Measurements from ENCODE around the gene GSK3A.
A peak's percentile ranks its signal among the peaks of the same experiment; 100 is the strongest.

GSK3A gene

DNA sequence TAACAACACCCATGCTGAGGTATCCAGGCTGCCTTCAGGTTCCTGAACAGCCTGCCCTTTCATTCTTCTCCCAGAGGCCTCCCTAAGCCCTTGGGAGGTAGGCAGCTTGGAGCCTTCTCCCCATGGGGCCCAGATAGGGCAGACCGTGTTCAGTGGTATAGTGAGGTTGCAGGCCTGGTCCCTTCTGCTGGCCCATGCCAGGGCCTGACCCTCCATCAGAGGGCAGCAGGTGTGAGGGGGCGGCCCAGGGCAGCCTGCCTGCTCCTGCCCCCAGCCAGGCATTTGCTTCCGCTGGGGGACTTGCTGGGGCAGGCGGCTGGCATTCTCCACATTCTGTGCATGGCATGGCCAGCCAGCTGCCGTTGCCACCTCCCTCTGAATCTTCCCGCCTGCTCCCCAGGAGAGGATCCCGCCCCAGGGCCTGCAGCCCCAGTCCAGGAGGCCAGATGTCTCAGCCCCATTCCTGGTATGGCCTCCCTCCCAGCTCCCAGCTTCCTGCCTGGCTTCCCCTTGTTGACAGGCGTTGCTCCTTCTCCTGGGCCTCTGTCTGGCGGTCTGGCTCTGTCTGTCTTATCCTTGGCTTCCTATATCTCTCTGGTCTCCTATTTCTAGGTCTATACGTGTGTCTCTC is 35.5 kb upstream of the GSK3A start:
- H3K27ac ChIP-seq (ENCODE audit: poor library complexity, severe bottlenecking), result peak overlapping the region; percentile 97
- ATAC-seq (ENCODE audit: low read depth), result peak; percentile 47

DNA sequence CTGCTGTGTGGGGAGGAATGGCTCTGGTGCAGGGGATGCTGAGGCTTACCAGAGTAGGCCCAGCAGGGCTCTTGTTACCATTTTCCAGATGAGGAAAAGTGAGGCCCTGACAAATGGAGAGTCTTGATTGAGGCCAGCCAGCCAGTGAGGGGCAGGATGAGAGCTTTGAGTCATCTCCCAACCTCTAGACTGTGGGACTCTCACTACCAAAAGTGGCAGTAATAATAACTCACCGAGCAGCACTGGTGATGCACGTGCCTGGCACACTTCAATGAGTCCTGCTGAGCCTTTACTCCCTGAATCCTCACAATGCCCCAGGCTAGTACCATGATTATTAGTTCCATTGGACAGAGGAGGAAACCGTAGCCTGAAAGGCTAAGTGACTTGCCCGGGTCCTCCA is 34.4 kb upstream of the GSK3A start:
- Histone ChIP-seq H3K9me3 (ENCODE audit: severe bottlenecking) (no peaks in the 10 kb centered on the region), H3K36me3 (ENCODE audit: low read depth) (peaks cover 33% of the 10 kb centered on the region), H3K27me3 (ENCODE audit: insufficient read depth, poor library complexity, severe bottlenecking) (no peaks in the 10 kb centered on the region), H3K4me1 (ENCODE audit: insufficient read depth, poor library complexity, severe bottlenecking) (peaks cover 35% of the 10 kb centered on the region), H3K4me3 (ENCODE audit: severe bottlenecking) (no peak overlapping the region), H3K27ac (ENCODE audit: poor library complexity, severe bottlenecking) (peak overlapping the region; percentile 97)
- TF ChIP-seq, protein P1, sequence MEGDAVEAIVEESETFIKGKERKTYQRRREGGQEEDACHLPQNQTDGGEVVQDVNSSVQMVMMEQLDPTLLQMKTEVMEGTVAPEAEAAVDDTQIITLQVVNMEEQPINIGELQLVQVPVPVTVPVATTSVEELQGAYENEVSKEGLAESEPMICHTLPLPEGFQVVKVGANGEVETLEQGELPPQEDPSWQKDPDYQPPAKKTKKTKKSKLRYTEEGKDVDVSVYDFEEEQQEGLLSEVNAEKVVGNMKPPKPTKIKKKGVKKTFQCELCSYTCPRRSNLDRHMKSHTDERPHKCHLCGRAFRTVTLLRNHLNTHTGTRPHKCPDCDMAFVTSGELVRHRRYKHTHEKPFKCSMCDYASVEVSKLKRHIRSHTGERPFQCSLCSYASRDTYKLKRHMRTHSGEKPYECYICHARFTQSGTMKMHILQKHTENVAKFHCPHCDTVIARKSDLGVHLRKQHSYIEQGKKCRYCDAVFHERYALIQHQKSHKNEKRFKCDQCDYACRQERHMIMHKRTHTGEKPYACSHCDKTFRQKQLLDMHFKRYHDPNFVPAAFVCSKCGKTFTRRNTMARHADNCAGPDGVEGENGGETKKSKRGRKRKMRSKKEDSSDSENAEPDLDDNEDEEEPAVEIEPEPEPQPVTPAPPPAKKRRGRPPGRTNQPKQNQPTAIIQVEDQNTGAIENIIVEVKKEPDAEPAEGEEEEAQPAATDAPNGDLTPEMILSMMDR (IDR thresholded peaks at IDR 0.05; ENCODE audit: poor library complexity, severe bottlenecking), result no peak
- ATAC-seq (ENCODE audit: low read depth), result no peak
- DNase-seq (ENCODE audit: low spot score), result no peak

More for the DNA sequence above, 35.5 kb upstream of the GSK3A start:
- DNase-seq (ENCODE audit: low spot score), result peak; percentile 86
- Histone ChIP-seq H3K4me3 (ENCODE audit: severe bottlenecking) (peak overlapping the region; percentile 3), H3K4me1 (ENCODE audit: insufficient read depth, poor library complexity, severe bottlenecking) (peaks cover 44% of the 10 kb centered on the region), H3K36me3 (ENCODE audit: low read depth) (peaks cover 33% of the 10 kb centered on the region), H3K27me3 (ENCODE audit: insufficient read depth, poor library complexity, severe bottlenecking) (no peaks in the 10 kb centered on the region), H3K9me3 (ENCODE audit: severe bottlenecking) (no peaks in the 10 kb centered on the region)
- TF ChIP-seq, protein P1 (IDR thresholded peaks at IDR 0.05; ENCODE audit: poor library complexity, severe bottlenecking), result peak; percentile 23

DNA sequence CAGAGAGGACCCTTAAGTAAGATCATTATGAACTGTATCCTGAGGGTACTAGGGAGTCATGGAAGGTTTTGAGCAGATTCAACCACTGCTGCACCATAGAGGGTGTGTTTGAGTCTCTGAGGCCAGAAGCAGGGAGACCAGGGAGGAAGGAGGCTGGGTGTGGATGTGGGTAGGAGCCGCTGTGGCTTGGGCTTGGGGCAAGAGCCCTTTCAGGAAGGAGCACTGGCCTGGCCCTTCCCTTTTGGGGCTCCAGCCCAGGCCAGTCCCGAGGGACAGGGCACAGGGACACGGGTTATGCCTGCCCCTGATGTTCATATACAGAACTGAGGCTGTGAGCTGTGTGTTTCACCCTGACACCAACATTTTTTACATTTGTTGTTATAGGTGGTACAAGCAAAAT is 33.9 kb upstream of the GSK3A start:
- TF ChIP-seq, protein P1 (IDR thresholded peaks at IDR 0.05; ENCODE audit: poor library complexity, severe bottlenecking), result no peak
- Histone ChIP-seq H3K27me3 (ENCODE audit: insufficient read depth, poor library complexity, severe bottlenecking) (no peaks in the 10 kb centered on the region), H3K36me3 (ENCODE audit: low read depth) (peaks cover 33% of the 10 kb centered on the region), H3K27ac (ENCODE audit: poor library complexity, severe bottlenecking) (peak overlapping the region; percentile 97), H3K4me1 (ENCODE audit: insufficient read depth, poor library complexity, severe bottlenecking) (peaks cover 33% of the 10 kb centered on the region), H3K9me3 (ENCODE audit: severe bottlenecking) (no peaks in the 10 kb centered on the region), H3K4me3 (ENCODE audit: severe bottlenecking) (no peak overlapping the region)
- ATAC-seq (ENCODE audit: low read depth) (no peak), DNase-seq (ENCODE audit: low spot score) (no peak)

DNA sequence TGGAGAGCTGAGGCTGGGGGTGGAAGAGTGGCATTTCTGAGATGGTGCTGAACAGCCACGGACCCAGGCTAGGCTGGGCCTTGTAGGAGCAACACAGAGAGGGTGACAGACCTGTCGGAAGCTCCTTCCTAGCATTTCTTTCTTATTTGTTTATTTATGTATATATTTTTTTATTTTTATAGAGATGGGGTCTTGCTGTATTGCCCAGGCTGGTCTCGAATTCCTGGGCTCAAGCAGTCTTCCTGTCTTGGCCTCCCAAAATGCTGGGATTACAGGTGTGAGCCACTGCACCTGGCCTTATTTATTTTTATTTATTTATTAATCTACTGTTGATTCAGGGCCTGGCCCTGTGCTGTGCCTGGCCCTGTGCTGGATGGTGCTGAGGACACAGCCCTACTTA is 33.1 kb upstream of the GSK3A start:
- Histone ChIP-seq H3K27ac (ENCODE audit: poor library complexity, severe bottlenecking) (peak overlapping the region; percentile 97), H3K4me3 (ENCODE audit: severe bottlenecking) (no peak overlapping the region), H3K27me3 (ENCODE audit: insufficient read depth, poor library complexity, severe bottlenecking) (no peaks in the 10 kb centered on the region), H3K4me1 (ENCODE audit: insufficient read depth, poor library complexity, severe bottlenecking) (peaks cover 36% of the 10 kb centered on the region), H3K36me3 (ENCODE audit: low read depth) (peaks cover 33% of the 10 kb centered on the region), H3K9me3 (ENCODE audit: severe bottlenecking) (no peaks in the 10 kb centered on the region)
- no peak for ATAC-seq (ENCODE audit: low read depth)
- DNase-seq (ENCODE audit: low spot score), result no peak
- TF ChIP-seq, protein P1 (IDR thresholded peaks at IDR 0.05; ENCODE audit: poor library complexity, severe bottlenecking), result no peak

DNA sequence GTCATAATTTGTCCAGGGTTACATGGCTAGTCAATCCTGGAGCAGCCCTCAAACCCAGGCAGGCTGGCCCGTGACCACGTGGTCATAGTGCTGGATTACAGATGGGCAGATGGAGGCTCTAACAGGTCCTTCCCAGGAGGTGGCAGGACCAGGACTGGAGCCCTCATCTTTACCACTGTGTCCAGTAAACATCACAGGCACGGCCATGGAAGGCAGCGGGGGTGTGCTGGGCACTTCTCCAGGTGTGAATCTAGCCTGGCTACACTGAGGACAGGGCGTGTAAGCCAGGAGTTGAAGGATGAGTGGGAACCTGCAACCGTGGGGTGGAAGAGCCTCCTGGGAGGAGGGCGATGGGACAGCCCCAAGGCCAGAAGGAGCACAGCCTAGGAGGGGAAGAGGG is 32.7 kb upstream of the GSK3A start:
- H3K27me3 ChIP-seq (ENCODE audit: insufficient read depth, poor library complexity, severe bottlenecking), result no peaks in the 10 kb centered on the region
- no peak overlapping the region for H3K4me3 ChIP-seq (ENCODE audit: severe bottlenecking)
- H3K9me3 ChIP-seq (ENCODE audit: severe bottlenecking), result no peaks in the 10 kb centered on the region
- peak overlapping the region; percentile 97 for H3K27ac ChIP-seq (ENCODE audit: poor library complexity, severe bottlenecking)
- peaks cover 33% of the 10 kb centered on the region for H3K36me3 ChIP-seq (ENCODE audit: low read depth)
- DNase-seq (ENCODE audit: low spot score) (no peak), ATAC-seq (ENCODE audit: low read depth) (no peak)
- TF ChIP-seq, protein P1 (IDR thresholded peaks at IDR 0.05; ENCODE audit: poor library complexity, severe bottlenecking), result no peak
- H3K4me1 ChIP-seq (ENCODE audit: insufficient read depth, poor library complexity, severe bottlenecking), result peaks cover 36% of the 10 kb centered on the region

All from RWPE2 (cell line).